K562 (cell line): ENCODE measurements around the gene ZNF831.

ENCODE experiments used
- BRD9 ChIP-seq: fragments of 450-650 bp; IDR thresholded peaks from 2 replicates; pipeline ENCODE4 v1.6.1; 2018; ENCODE audit warnings: low read depth; ENCODE audit not compliant: partially characterized antibody
- FOXA1 ChIP-seq: fragments of 450-650 bp; IDR thresholded peaks from 2 replicates; pipeline ENCODE4 v1.6.1; 2016; ENCODE audit warnings: mild to moderate bottlenecking, borderline replicate concordance
- GABPA ChIP-seq: fragments of 200-800 bp; sonication (Bioruptor generic); conservative IDR thresholded peaks from 2 replicates; pipeline ENCODE4 v1.6.1; 2016; ENCODE audit warnings: low read depth, missing genetic modification characterization, missing compliant biosample characterization
- JUN ChIP-seq, 2 experiments: sonication (generic) in 1 of 2; formaldehyde crosslinking in 1 of 2; IDR thresholded peaks; 2 replicates each; pipeline versions ENCODE4 v1.6.1 to v1.8.0; 2012 to 2022; ENCODE audit warnings: borderline replicate concordance in 2 of 2, mild to moderate bottlenecking in 2 of 2, improper control_type of control experiment in 1 of 2, low read depth in 1 of 2, low read length in 1 of 2, missing genetic modification reagents in 1 of 2
- MEF2A ChIP-seq: IDR thresholded peaks from 2 replicates; pipeline ENCODE4 v1.6.1; 2011; ENCODE audit warnings: low read depth, mild to moderate bottlenecking, low read length, moderate library complexity; ENCODE audit not compliant: control insufficient read depth
- NRF1 ChIP-seq, 2 experiments: fragments of 450-650 bp; IDR thresholded peaks in 1 of 2; conservative IDR thresholded peaks in 1 of 2; 2 replicates each; pipeline ENCODE4 v1.6.1; 2014; ENCODE audit warnings: mild to moderate bottlenecking in 2 of 2
- POLR2A ChIP-seq: fragments of 450-650 bp; conservative IDR thresholded peaks from 2 replicates; pipeline ENCODE4 v1.6.1; 2016
- RNF2 ChIP-seq: sonication (generic); IDR thresholded peaks from 2 replicates; pipeline ENCODE4 v1.6.1; 2016
- YBX1 ChIP-seq: fragments of 450-650 bp; IDR thresholded peaks from 2 replicates; pipeline ENCODE4 v1.7.1; 2016; ENCODE audit warnings: mild to moderate bottlenecking
- ZNF766 ChIP-seq: fragments of 200-800 bp; sonication (Bioruptor generic); conservative IDR thresholded peaks from 2 replicates; pipeline ENCODE4 v1.6.1; 2016; ENCODE audit warnings: missing genetic modification characterization, missing compliant biosample characterization
- TF ChIP-seq, protein P1 (sequence below), 3 experiments: IDR thresholded peaks in 2 of 3; conservative IDR thresholded peaks in 1 of 3; 2 replicates each; pipeline ENCODE4 v1.5.1; 2011 to 2012; ENCODE audit warnings: low read length in 3 of 3, mild to moderate bottlenecking in 3 of 3, control low read depth in 2 of 3, improper control_type of control experiment in 1 of 3, inconsistent platforms in 1 of 3, low read depth in 1 of 3, mixed read lengths in 1 of 3, moderate library complexity in 1 of 3; ENCODE audit not compliant: insufficient read depth in 2 of 3

DNA sequence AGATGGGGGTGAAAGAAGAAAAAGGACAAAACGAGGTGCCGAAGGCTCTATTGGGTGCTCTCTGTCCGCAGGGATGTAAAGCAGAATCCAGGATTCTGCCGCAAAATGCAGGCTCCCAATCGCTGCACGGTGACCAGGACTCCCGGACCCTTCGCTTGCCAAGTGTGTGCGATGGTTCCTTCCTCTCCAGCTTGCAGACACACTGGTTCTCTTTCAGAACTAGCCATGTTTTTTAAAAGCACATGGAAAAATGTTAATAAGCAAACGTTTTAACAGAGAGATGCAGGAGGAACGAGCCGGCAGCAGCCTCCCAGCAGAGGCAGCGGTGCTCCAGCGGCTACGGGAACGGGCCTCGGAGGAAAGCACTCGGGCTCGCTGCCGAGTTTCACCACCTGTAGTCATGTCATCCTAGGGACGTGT is 59.6 kb downstream of the ZNF831 start:
- TF ChIP-seq JUN (IDR thresholded peaks at IDR 0.05; ENCODE audit: borderline replicate concordance, low read depth, low read length) (no peak), JUN (CRISPR knock-in tag; IDR thresholded peaks at IDR 0.05; ENCODE audit: borderline replicate concordance) (no peak), FOXA1 (no peak), GABPA (tag) (no peak), MEF2A (no peak), NRF1 (conservative IDR thresholded peaks at IDR 0.05 in 1 of 2, IDR thresholded peaks at IDR 0.05 in 1 of 2) (no peak), RNF2 (no peak), YBX1 (no peak), POLR2A (no peak), ZNF766 (CRISPR knock-in tag) (no peak), BRD9 (no peak)
- TF ChIP-seq, protein P1, sequence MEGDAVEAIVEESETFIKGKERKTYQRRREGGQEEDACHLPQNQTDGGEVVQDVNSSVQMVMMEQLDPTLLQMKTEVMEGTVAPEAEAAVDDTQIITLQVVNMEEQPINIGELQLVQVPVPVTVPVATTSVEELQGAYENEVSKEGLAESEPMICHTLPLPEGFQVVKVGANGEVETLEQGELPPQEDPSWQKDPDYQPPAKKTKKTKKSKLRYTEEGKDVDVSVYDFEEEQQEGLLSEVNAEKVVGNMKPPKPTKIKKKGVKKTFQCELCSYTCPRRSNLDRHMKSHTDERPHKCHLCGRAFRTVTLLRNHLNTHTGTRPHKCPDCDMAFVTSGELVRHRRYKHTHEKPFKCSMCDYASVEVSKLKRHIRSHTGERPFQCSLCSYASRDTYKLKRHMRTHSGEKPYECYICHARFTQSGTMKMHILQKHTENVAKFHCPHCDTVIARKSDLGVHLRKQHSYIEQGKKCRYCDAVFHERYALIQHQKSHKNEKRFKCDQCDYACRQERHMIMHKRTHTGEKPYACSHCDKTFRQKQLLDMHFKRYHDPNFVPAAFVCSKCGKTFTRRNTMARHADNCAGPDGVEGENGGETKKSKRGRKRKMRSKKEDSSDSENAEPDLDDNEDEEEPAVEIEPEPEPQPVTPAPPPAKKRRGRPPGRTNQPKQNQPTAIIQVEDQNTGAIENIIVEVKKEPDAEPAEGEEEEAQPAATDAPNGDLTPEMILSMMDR (IDR thresholded peaks at IDR 0.05 in 2 of 3, conservative IDR thresholded peaks at IDR 0.05 in 1 of 3; ENCODE audit: insufficient read depth in 2 of 3, low read depth in 1 of 3, low read length in 3 of 3): no peak
